ENCODE measurements around the gene HSD17B7.

HSD17B7 gene

DNA sequence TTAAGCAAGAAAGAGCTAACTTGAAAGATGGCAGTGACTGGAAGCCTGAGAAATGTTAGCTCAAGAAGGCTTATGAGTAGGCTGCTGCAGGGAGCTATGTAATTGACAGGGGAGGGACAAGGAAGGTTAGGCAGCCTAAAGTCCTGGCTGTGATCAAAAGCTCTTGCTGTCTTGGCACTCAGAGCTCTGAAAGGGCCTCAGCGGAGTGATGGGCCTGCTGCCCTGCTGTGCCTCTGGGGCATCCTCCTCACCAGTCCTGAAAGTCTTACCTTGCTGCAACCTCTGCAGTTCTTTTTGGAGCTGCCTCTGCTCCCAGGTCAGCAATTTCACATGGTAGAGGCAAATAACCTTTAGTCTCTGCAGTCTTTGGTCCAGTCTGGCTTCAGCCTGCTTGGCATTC is 68.7 kb downstream of the HSD17B7 start:
- no peak for DNase-seq

DNA sequence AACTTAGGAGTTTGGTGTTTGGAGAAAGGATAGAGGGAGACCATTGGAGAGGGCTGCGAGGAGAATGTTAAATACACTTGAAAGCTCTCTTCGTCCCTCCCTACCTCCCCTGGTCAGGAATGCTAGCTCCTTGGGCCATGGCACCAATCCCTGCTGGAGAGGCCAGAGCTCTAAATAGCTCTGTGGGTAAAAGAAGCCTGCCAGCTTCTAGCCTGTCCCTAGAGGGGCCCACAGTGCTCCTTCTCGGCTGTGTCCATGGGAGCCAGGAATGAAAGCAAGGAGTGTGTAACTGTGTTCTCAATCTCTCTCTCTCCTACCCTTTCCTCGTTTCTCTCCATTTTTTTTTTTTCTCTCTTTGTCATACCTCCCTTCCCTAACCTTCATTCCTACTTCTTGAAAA is 70.6 kb downstream of the HSD17B7 start, which contains the start of gene CCDC190:
TSS of gene CCDC190 (minus strand) at position 75 of the 400 bp plus-strand sequence. CDS start 1,529 bp downstream, outside the sequence.
- peak; percentile 51 for DNase-seq

DNA sequence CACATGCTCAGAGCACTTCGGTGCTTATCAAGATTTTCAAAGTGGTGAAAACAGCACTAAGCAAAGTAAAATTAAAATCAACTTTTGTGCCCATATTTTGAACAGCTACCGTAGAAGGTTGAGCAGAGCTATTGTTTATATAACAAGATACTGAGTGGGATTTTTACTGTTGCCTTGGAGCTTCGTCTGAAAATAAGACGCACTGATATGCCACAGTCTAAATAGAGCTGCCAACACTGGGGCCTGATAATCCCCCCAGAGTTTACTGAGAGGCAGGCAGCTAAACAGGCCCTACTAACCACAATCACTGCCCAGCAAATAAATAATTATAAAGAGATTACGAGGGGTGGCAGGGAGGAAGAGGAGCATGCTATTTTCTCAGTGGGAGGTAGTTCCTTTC is 71.1 kb downstream of the HSD17B7 start:
- DNase-seq: no peak

Measured in femur (tissue), 1 donor.